ENCODE measurements around the gene SIK3.
A peak's percentile ranks its signal among the peaks of the same experiment; 100 is the strongest.

SIK3 gene

GRCh38 chr11:116984589-116984988 lies 113.6 kb downstream of the SIK3 start:
- ATAC-seq (ENCODE audit: insufficient read depth, low read depth) (0 out of 3 replicates have a peak, but pooled peaks have one; percentile 44), DNase-seq (no peak)
- Histone ChIP-seq H3K4me2 (ENCODE audit: insufficient read depth, low read length) (no peak overlapping the region), H3K27me3 (ENCODE audit: insufficient read depth, low read length, poor library complexity) (no peaks in the 10 kb centered on the region), H3K27ac (ENCODE audit: low read length) (no peak overlapping the region), H2AFZ (ENCODE audit: low read depth, low read length) (no peak overlapping the region), H3K4me1 (ENCODE audit: insufficient read depth, low read length) (peaks cover 14% of the 10 kb centered on the region), H3K79me2 (ENCODE audit: insufficient read depth, low read length) (peaks cover 15% of the 10 kb centered on the region; the same call in 1 of the 2 replicates), H3K9me3 (ENCODE audit: insufficient read depth, low read length, severe bottlenecking) (no peaks in the 10 kb centered on the region), H3K4me3 (ENCODE audit: low read depth in 1 of 2, low read length in 2 of 2) (no peak overlapping the region), H3K36me3 (ENCODE audit: insufficient read depth, low read length) (no peaks in the 10 kb centered on the region), H4K20me1 (ENCODE audit: insufficient read depth, low read length) (peaks cover 10% of the 10 kb centered on the region; the same call in 1 of the 2 replicates), H3K9ac (ENCODE audit: low read depth, low read length) (no peak overlapping the region)
- TF ChIP-seq CTCF (IDR thresholded peaks at IDR 0.05; ENCODE audit: borderline replicate concordance, extremely low read depth, low read length, poor library complexity, severe bottlenecking) (no peak), EZH2 (IDR thresholded peaks at IDR 0.05; ENCODE audit: borderline replicate concordance, low read depth, low read length, severe bottlenecking) (no peak)

GRCh38 chr11:116984186-116984585 lies 114.0 kb downstream of the SIK3 start:
- H3K79me2 ChIP-seq (ENCODE audit: insufficient read depth, low read length) = peaks cover 15% of the 10 kb centered on the region; the same call in 1 of the 2 replicates
- H3K27me3 ChIP-seq (ENCODE audit: insufficient read depth, low read length, poor library complexity) = no peaks in the 10 kb centered on the region
- no peak overlapping the region for H3K4me2 ChIP-seq (ENCODE audit: insufficient read depth, low read length)
- H3K4me1 ChIP-seq (ENCODE audit: insufficient read depth, low read length) = peaks cover 14% of the 10 kb centered on the region
- no peak overlapping the region for H3K9ac ChIP-seq (ENCODE audit: low read depth, low read length)
- TF ChIP-seq CTCF (IDR thresholded peaks at IDR 0.05; ENCODE audit: borderline replicate concordance, extremely low read depth, low read length, poor library complexity, severe bottlenecking) (no peak), EZH2 (IDR thresholded peaks at IDR 0.05; ENCODE audit: borderline replicate concordance, low read depth, low read length, severe bottlenecking) (no peak)
- H3K9me3 ChIP-seq (ENCODE audit: insufficient read depth, low read length, severe bottlenecking) = no peaks in the 10 kb centered on the region
- ATAC-seq (ENCODE audit: insufficient read depth, low read depth) = no peak
- no peak overlapping the region for H3K27ac ChIP-seq (ENCODE audit: low read length)
- no peak overlapping the region for H2AFZ ChIP-seq (ENCODE audit: low read depth, low read length)
- DNase-seq = no peak
- H3K36me3 ChIP-seq (ENCODE audit: insufficient read depth, low read length) = no peaks in the 10 kb centered on the region
- no peak overlapping the region for H3K4me3 ChIP-seq (ENCODE audit: low read depth in 1 of 2, low read length in 2 of 2)
- H4K20me1 ChIP-seq (ENCODE audit: insufficient read depth, low read length) = peaks cover 10% of the 10 kb centered on the region; the same call in 1 of the 2 replicates

- H3K79me2 ChIP-seq (ENCODE audit: insufficient read depth, low read length) = peaks cover 12% of the 10 kb centered on the region; the same call in 1 of the 2 replicates
- H3K9ac ChIP-seq (ENCODE audit: low read depth, low read length) = no peak overlapping the region
- peaks cover 4% of the 10 kb centered on the region; the same call in 1 of the 2 replicates for H4K20me1 ChIP-seq (ENCODE audit: insufficient read depth, low read length)
- no peak for TF ChIP-seq CTCF (IDR thresholded peaks at IDR 0.05; ENCODE audit: borderline replicate concordance, extremely low read depth, low read length, poor library complexity, severe bottlenecking)
- no peak for TF ChIP-seq EZH2 (IDR thresholded peaks at IDR 0.05; ENCODE audit: borderline replicate concordance, low read depth, low read length, severe bottlenecking)
- H3K36me3 ChIP-seq (ENCODE audit: insufficient read depth, low read length) = no peaks in the 10 kb centered on the region
- no peaks in the 10 kb centered on the region for H3K27me3 ChIP-seq (ENCODE audit: insufficient read depth, low read length, poor library complexity)
- ATAC-seq (ENCODE audit: insufficient read depth, low read depth) = no peak
- no peak overlapping the region for H3K4me3 ChIP-seq (ENCODE audit: low read depth in 1 of 2, low read length in 2 of 2)
- no peak overlapping the region for H3K27ac ChIP-seq (ENCODE audit: low read length)
- H3K4me2 ChIP-seq (ENCODE audit: insufficient read depth, low read length) = no peak overlapping the region
- no peak for DNase-seq
- no peaks in the 10 kb centered on the region for H3K9me3 ChIP-seq (ENCODE audit: insufficient read depth, low read length, severe bottlenecking)
- H3K4me1 ChIP-seq (ENCODE audit: insufficient read depth, low read length) = peaks cover 8% of the 10 kb centered on the region
- no peak overlapping the region for H2AFZ ChIP-seq (ENCODE audit: low read depth, low read length)
Measured at GRCh38 chr11:116981266-116981885, 116.9 kb downstream of the SIK3 start.
